ENCODE measurements around the gene COBLL1.

- TF ChIP-seq CTCF (IDR thresholded peaks at IDR 0.05) (no peak), EP300 (IDR thresholded peaks at IDR 0.05) (no peak), POLR2A (IDR thresholded peaks at IDR 0.05) (no peak), POLR2AphosphoS5 (IDR thresholded peaks at IDR 0.05) (no peak)
These were observed 48.1 kb downstream of the COBLL1 start for GRCh38 chr2:164793529-164793928.
